ENCODE results near the gene LRSAM1. TPM values are rescaled to one million over a fixed set of nuclear protein-coding genes. Genes with fewer than 3 reads are reported as not detected.

Gene LRSAM1
- total and polyA plus RNA-seq, 4 donors = 6.6 to 9.7 (median 7.1) TPM

- 96% methylated on average over 8 of the region's 8 CpGs for WGBS
- Histone ChIP-seq H3K9me3 (ENCODE audit: control insufficient read depth in 4 of 4, low read length in 3 of 4) (peaks cover 0 to 10% (median 6%) of the 10 kb centered on the region in 4 donors), H3K4me3 (ENCODE audit: low read depth in 1 of 3, low read length in 3 of 3) (no peak overlapping the region), H3K9ac (ENCODE audit: low read depth in 1 of 2, low read length in 2 of 2) (no peak overlapping the region), H3K27ac (ENCODE audit: low read depth in 1 of 2, low read length in 2 of 2) (no peak overlapping the region), H3K4me1 (ENCODE audit: control insufficient read depth in 4 of 4, insufficient read depth in 4 of 4, low read length in 3 of 4) (peaks cover 0 to 11% (median 0%) of the 10 kb centered on the region in 4 donors), H3K36me3 (ENCODE audit: control insufficient read depth in 4 of 4, insufficient read depth in 3 of 4, low read depth in 1 of 4, low read length in 3 of 4) (peaks cover 0 to 5% (median 1%) of the 10 kb centered on the region in 4 donors), H3K27me3 (ENCODE audit: control insufficient read depth in 4 of 4, insufficient read depth in 4 of 4, low read length in 3 of 4) (no peaks in the 10 kb centered on the region)
- TF ChIP-seq TAF1 (conservative IDR thresholded peaks at IDR 0.05) = no peak
- no peak for TF ChIP-seq FOXA2 (IDR thresholded peaks at IDR 0.05)
- TF ChIP-seq HNF4A (conservative IDR thresholded peaks at IDR 0.05) = no peak
- TF ChIP-seq YY1 (IDR thresholded peaks at IDR 0.05) = no peak
- no peak for TF ChIP-seq HNF4G (IDR thresholded peaks at IDR 0.05)
- no peak for TF ChIP-seq RXRA (IDR thresholded peaks at IDR 0.05)
- peak; percentile 33 to 55 for TF ChIP-seq RAD21 (IDR thresholded peaks at IDR 0.05)
- TF ChIP-seq ATF3 (IDR thresholded peaks at IDR 0.05) = no peak
- TF ChIP-seq SP1 (IDR thresholded peaks at IDR 0.05) = no peak
- TF ChIP-seq, protein P1, sequence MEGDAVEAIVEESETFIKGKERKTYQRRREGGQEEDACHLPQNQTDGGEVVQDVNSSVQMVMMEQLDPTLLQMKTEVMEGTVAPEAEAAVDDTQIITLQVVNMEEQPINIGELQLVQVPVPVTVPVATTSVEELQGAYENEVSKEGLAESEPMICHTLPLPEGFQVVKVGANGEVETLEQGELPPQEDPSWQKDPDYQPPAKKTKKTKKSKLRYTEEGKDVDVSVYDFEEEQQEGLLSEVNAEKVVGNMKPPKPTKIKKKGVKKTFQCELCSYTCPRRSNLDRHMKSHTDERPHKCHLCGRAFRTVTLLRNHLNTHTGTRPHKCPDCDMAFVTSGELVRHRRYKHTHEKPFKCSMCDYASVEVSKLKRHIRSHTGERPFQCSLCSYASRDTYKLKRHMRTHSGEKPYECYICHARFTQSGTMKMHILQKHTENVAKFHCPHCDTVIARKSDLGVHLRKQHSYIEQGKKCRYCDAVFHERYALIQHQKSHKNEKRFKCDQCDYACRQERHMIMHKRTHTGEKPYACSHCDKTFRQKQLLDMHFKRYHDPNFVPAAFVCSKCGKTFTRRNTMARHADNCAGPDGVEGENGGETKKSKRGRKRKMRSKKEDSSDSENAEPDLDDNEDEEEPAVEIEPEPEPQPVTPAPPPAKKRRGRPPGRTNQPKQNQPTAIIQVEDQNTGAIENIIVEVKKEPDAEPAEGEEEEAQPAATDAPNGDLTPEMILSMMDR (IDR thresholded peaks at IDR 0.05; ENCODE audit: low read depth, low read length, missing input control) = peak; percentile 36
- TF ChIP-seq, protein P2, sequence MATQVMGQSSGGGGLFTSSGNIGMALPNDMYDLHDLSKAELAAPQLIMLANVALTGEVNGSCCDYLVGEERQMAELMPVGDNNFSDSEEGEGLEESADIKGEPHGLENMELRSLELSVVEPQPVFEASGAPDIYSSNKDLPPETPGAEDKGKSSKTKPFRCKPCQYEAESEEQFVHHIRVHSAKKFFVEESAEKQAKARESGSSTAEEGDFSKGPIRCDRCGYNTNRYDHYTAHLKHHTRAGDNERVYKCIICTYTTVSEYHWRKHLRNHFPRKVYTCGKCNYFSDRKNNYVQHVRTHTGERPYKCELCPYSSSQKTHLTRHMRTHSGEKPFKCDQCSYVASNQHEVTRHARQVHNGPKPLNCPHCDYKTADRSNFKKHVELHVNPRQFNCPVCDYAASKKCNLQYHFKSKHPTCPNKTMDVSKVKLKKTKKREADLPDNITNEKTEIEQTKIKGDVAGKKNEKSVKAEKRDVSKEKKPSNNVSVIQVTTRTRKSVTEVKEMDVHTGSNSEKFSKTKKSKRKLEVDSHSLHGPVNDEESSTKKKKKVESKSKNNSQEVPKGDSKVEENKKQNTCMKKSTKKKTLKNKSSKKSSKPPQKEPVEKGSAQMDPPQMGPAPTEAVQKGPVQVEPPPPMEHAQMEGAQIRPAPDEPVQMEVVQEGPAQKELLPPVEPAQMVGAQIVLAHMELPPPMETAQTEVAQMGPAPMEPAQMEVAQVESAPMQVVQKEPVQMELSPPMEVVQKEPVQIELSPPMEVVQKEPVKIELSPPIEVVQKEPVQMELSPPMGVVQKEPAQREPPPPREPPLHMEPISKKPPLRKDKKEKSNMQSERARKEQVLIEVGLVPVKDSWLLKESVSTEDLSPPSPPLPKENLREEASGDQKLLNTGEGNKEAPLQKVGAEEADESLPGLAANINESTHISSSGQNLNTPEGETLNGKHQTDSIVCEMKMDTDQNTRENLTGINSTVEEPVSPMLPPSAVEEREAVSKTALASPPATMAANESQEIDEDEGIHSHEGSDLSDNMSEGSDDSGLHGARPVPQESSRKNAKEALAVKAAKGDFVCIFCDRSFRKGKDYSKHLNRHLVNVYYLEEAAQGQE (IDR thresholded peaks at IDR 0.05) = no peak
- DNase-seq (ENCODE audit: low spot score) = no peak
These were observed 74.3 kb downstream of the LRSAM1 start for GRCh38 chr9:127525401-127526188.

GRCh38 chr9:127526655-127527559 lies 75.6 kb downstream of the LRSAM1 start:
- H3K27ac ChIP-seq (ENCODE audit: low read depth in 1 of 2, low read length in 2 of 2) = no peak overlapping the region
- 86% methylated on average over 30 of the region's 30 CpGs for WGBS
- H3K9ac ChIP-seq (ENCODE audit: low read depth in 1 of 2, low read length in 2 of 2) = no peak overlapping the region
- no peaks in the 10 kb centered on the region for H3K27me3 ChIP-seq (ENCODE audit: control insufficient read depth in 4 of 4, insufficient read depth in 4 of 4, low read length in 3 of 4)
- H3K36me3 ChIP-seq (ENCODE audit: control insufficient read depth in 4 of 4, insufficient read depth in 3 of 4, low read depth in 1 of 4, low read length in 3 of 4) = peaks cover 0 to 5% (median 1%) of the 10 kb centered on the region in 4 donors
- H3K4me3 ChIP-seq (ENCODE audit: low read depth in 1 of 3, low read length in 3 of 3) = no peak overlapping the region
- TF ChIP-seq FOXA2 (IDR thresholded peaks at IDR 0.05) = no peak
- TF ChIP-seq ATF3 (IDR thresholded peaks at IDR 0.05) = no peak
- TF ChIP-seq TAF1 (conservative IDR thresholded peaks at IDR 0.05) = no peak
- peaks cover 0 to 10% (median 6%) of the 10 kb centered on the region in 4 donors for H3K9me3 ChIP-seq (ENCODE audit: control insufficient read depth in 4 of 4, low read length in 3 of 4)
- DNase-seq (ENCODE audit: low spot score) = no peak
- peaks cover 0 to 8% (median 0%) of the 10 kb centered on the region in 4 donors for H3K4me1 ChIP-seq (ENCODE audit: control insufficient read depth in 4 of 4, insufficient read depth in 4 of 4, low read length in 3 of 4)

Data from liver (tissue), 9 donors.